ENCODE data around the gene ZNF140.

Gene ZNF140

DNA sequence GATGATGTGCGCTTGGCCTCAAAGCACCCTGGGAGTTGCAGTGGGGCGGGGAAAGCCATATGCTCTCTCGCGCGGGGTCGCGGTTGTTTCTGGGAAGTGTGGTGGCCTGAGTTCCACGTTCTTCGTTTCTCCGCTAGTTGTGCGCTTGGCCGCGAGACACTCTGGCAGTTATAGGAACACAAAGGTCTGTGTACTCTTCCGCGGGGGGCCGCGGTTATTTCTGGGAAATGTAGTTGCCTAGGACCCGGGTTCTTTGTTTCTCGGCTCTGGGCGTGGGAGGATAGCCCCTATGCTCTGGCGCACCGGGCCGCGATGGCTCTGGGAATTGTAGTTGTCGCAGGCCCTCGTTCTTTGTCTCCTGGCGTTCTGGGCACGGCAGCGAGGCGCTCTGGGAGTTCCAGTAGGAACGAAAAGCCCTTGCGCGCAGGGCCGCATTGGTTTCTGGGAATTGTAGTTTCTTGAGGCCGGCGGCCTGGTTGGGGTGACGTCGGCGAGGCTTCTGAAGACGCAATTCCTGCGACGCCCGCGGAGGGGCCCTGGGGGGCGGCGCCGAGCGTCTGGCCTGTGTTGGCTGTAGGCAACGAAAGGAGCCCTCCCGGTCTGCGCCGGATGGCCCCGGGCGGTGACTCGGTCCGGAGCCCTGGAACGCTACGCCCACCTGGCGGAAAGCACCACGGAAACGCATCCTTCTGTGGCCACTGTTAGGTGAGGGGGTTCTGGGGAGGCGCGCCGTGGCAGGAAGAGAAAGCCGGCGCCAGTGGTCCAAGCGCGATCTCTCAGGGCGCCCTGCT is at the start of gene ZNF140:
TSS of gene ZNF140 (plus strand) at position 556 of the 791 bp plus-strand sequence. CDS start 398 bp downstream, outside the sequence.
- peak; percentile 98 for DNase-seq (ENCODE audit: low read depth)
- TF ChIP-seq, protein P1, sequence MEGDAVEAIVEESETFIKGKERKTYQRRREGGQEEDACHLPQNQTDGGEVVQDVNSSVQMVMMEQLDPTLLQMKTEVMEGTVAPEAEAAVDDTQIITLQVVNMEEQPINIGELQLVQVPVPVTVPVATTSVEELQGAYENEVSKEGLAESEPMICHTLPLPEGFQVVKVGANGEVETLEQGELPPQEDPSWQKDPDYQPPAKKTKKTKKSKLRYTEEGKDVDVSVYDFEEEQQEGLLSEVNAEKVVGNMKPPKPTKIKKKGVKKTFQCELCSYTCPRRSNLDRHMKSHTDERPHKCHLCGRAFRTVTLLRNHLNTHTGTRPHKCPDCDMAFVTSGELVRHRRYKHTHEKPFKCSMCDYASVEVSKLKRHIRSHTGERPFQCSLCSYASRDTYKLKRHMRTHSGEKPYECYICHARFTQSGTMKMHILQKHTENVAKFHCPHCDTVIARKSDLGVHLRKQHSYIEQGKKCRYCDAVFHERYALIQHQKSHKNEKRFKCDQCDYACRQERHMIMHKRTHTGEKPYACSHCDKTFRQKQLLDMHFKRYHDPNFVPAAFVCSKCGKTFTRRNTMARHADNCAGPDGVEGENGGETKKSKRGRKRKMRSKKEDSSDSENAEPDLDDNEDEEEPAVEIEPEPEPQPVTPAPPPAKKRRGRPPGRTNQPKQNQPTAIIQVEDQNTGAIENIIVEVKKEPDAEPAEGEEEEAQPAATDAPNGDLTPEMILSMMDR (IDR thresholded peaks at IDR 0.05; ENCODE audit: insufficient read depth, low read depth, low read length, missing control alignments), result peak; percentile 12
- peak within 1 kb of the TSS; percentile 77 for H3K4me3 ChIP-seq (ENCODE audit: low read depth, low read length)

GRCh38 chr12:133037207-133038005 is 43.3 kb upstream of the ZNF140 start, which contains the start of gene ZNF84:
TSS of gene ZNF84 (plus strand) at chr12:133037509. CDS start at chr12:133041468, 3,959 bp downstream.
- peak within 1 kb of the TSS; percentile 91 for H3K4me3 ChIP-seq (ENCODE audit: low read depth, low read length)
- TF ChIP-seq, protein P1 (IDR thresholded peaks at IDR 0.05; ENCODE audit: insufficient read depth, low read depth, low read length, missing control alignments), result no peak

GRCh38 chr12:133038118-133038709 is 42.5 kb upstream of the ZNF140 start:
- TF ChIP-seq, protein P1 (IDR thresholded peaks at IDR 0.05; ENCODE audit: insufficient read depth, low read depth, low read length, missing control alignments), result no peak
- H3K4me3 ChIP-seq (ENCODE audit: low read depth, low read length), result peak overlapping the region; percentile 91
- DNase-seq (ENCODE audit: low read depth), result peak; percentile 2

More at GRCh38 chr12:133037207-133038005, 43.3 kb upstream of the ZNF140 start, which contains the start of gene ZNF84:
- DNase-seq (ENCODE audit: low read depth), result peak; percentile 99

GRCh38 chr12:133046698-133047097 is 34.0 kb upstream of the ZNF140 start:
- TF ChIP-seq, protein P1 (IDR thresholded peaks at IDR 0.05; ENCODE audit: insufficient read depth, low read depth, low read length, missing control alignments), result no peak
- no peak overlapping the region for H3K4me3 ChIP-seq (ENCODE audit: low read depth, low read length)
- no peak for DNase-seq (ENCODE audit: low read depth)

- DNase-seq (ENCODE audit: low read depth), result no peak
- no peak overlapping the region for H3K4me3 ChIP-seq (ENCODE audit: low read depth, low read length)
- TF ChIP-seq, protein P1 (IDR thresholded peaks at IDR 0.05; ENCODE audit: insufficient read depth, low read depth, low read length, missing control alignments), result no peak
These were observed 23.3 kb upstream of the ZNF140 start for GRCh38 chr12:133057446-133057845.

GRCh38 chr12:133058203-133059113 is 22.3 kb upstream of the ZNF140 start:
- no peak overlapping the region for H3K4me3 ChIP-seq (ENCODE audit: low read depth, low read length)
- TF ChIP-seq, protein P1 (IDR thresholded peaks at IDR 0.05; ENCODE audit: insufficient read depth, low read depth, low read length, missing control alignments), result no peak
- peak; percentile 6 for DNase-seq (ENCODE audit: low read depth)

All from GM12865 (cell line).